Mesenchymal stem cell (in vitro differentiated cells and primary cell): ENCODE data around the gene TIMP1.

Source experiments
- DNase-seq: peaks from one replicate; pipeline ENCODE4 v3.0.0-alpha.2; 2013
- H2AFZ ChIP-seq: one replicate; pipeline ENCODE4 v1.6.1; 2013; ENCODE audit warnings: low read depth, mild to moderate bottlenecking, control low read depth, inconsistent platforms, low read length, moderate library complexity
- H2AK5ac ChIP-seq: 2 replicates; pipeline ENCODE4 v1.6.1; 2013; ENCODE audit warnings: low read length, moderate library complexity, mild to moderate bottlenecking, inconsistent platforms; ENCODE audit not compliant: severe bottlenecking
- H2BK120ac ChIP-seq: one replicate; pipeline ENCODE4 v1.6.1; 2013; ENCODE audit warnings: low read depth, mild to moderate bottlenecking, inconsistent platforms, low read length, moderate library complexity
- H2BK12ac ChIP-seq, 2 experiments: one replicate each; pipeline ENCODE4 v1.6.1; 2013; ENCODE audit warnings: inconsistent platforms in 2 of 2, low read length in 2 of 2, mild to moderate bottlenecking in 2 of 2, moderate library complexity in 2 of 2, control low read depth in 1 of 2
- H2BK15ac ChIP-seq: one replicate; pipeline ENCODE4 v1.6.1; 2013; ENCODE audit warnings: mild to moderate bottlenecking, low read depth, inconsistent platforms; ENCODE audit not compliant: poor library complexity, severe bottlenecking
- H2BK5ac ChIP-seq: 2 replicates; pipeline ENCODE4 v1.6.1; 2013; ENCODE audit warnings: low read depth, mild to moderate bottlenecking, low read length, control low read depth, inconsistent platforms; ENCODE audit not compliant: poor library complexity, severe bottlenecking
- H3K14ac ChIP-seq, 2 experiments: one replicate each; pipeline ENCODE4 v1.6.1; 2013; ENCODE audit warnings: inconsistent platforms in 2 of 2, low read length in 2 of 2, control low read depth in 1 of 2, mild to moderate bottlenecking in 1 of 2, moderate library complexity in 1 of 2
- H3K18ac ChIP-seq, 2 experiments: one replicate each; pipeline ENCODE4 v1.6.1; 2013; ENCODE audit warnings: inconsistent platforms in 2 of 2, low read length in 2 of 2, control low read depth in 1 of 2, low read depth in 1 of 2, mild to moderate bottlenecking in 1 of 2
- H3K23ac ChIP-seq, 2 experiments: one replicate each; pipeline ENCODE4 v1.6.1; 2013; ENCODE audit warnings: inconsistent platforms in 2 of 2, low read length in 2 of 2, mild to moderate bottlenecking in 2 of 2, moderate library complexity in 2 of 2, control low read depth in 1 of 2
- H3K27ac ChIP-seq: 2 replicates; pipeline ENCODE4 v1.5.1; 2013; ENCODE audit warnings: mild to moderate bottlenecking, moderate library complexity, low read length, control low read depth, inconsistent platforms; ENCODE audit not compliant: poor library complexity, severe bottlenecking
- H3K27me3 ChIP-seq, 2 experiments: 2 replicates each; pipeline versions ENCODE4 v1.6.1 to v1.7.0; 2013; ENCODE audit warnings: low read length in 2 of 2, mild to moderate bottlenecking in 2 of 2, moderate library complexity in 2 of 2, control low read depth in 1 of 2, inconsistent platforms in 1 of 2; ENCODE audit not compliant: control insufficient read depth in 1 of 2, insufficient read depth in 1 of 2
- H3K36me3 ChIP-seq, 2 experiments: 2 replicates each; pipeline versions ENCODE4 v1.6.1 to v1.7.0; 2013; ENCODE audit warnings: low read length in 2 of 2, control low read depth in 1 of 2, inconsistent platforms in 1 of 2, low read depth in 1 of 2, mild to moderate bottlenecking in 1 of 2; ENCODE audit not compliant: insufficient read depth in 2 of 2, control insufficient read depth in 1 of 2
- H3K4ac ChIP-seq, 2 experiments: one replicate each; pipeline ENCODE4 v1.6.1; 2013; ENCODE audit warnings: inconsistent platforms in 2 of 2, low read length in 2 of 2, mild to moderate bottlenecking in 2 of 2, moderate library complexity in 2 of 2, control low read depth in 1 of 2, low read depth in 1 of 2
- H3K4me1 ChIP-seq: 2 replicates; pipeline ENCODE4 v1.6.1; 2013; ENCODE audit warnings: low read depth, low read length, control low read depth; ENCODE audit not compliant: control insufficient read depth, insufficient read depth
- H3K4me2 ChIP-seq: 2 replicates; pipeline ENCODE4 v1.6.1; 2013; ENCODE audit warnings: low read length, mild to moderate bottlenecking, inconsistent platforms; ENCODE audit not compliant: poor library complexity, severe bottlenecking
- H3K4me3 ChIP-seq, 2 experiments: 2 replicates each; pipeline versions ENCODE4 v1.5.1 to v1.7.0; 2013; ENCODE audit warnings: low read length in 2 of 2, mild to moderate bottlenecking in 2 of 2, control low read depth in 1 of 2, low read depth in 1 of 2; ENCODE audit not compliant: insufficient read depth in 1 of 2
- H3K79me1 ChIP-seq: replicated peaks from 2 replicates; pipeline ENCODE4 v1.6.1; 2013; ENCODE audit warnings: mild to moderate bottlenecking, control low read depth, low read length, inconsistent platforms; ENCODE audit not compliant: poor library complexity, severe bottlenecking
- H3K9ac ChIP-seq: 2 replicates; pipeline ENCODE4 v1.7.0; 2013; ENCODE audit warnings: mild to moderate bottlenecking, low read length, moderate library complexity
- H3K9me3 ChIP-seq: 2 replicates; pipeline ENCODE4 v1.7.0; 2013; ENCODE audit warnings: mild to moderate bottlenecking, low read length; ENCODE audit not compliant: control insufficient read depth
- H4K8ac ChIP-seq: one replicate; pipeline ENCODE4 v1.6.1; 2013; ENCODE audit warnings: inconsistent platforms, mild to moderate bottlenecking, low read length, moderate library complexity
- H4K91ac ChIP-seq: one replicate; pipeline ENCODE4 v1.6.1; 2013; ENCODE audit warnings: mild to moderate bottlenecking, low read length, inconsistent platforms
- WGBS: methylation state at CpG from one replicate; pipeline ENCODE4 v1.1.7; 2013; ENCODE audit warnings: mixed read lengths; 5-methylcytosine and 5-hydroxymethylcytosine counted together

TIMP1 gene

GRCh38 chrX:47611926-47612325, 29.7 kb downstream of the TIMP1 start:
- Histone ChIP-seq H3K36me3 (no peaks in the 10 kb centered on the region), H3K14ac (no peak overlapping the region), H2AFZ (no peak overlapping the region), H2AK5ac (no peak overlapping the region), H3K23ac (no peak overlapping the region), H3K9ac (no peak overlapping the region), H2BK12ac (no peak overlapping the region), H3K27ac (no peak overlapping the region), H2BK120ac (no peak overlapping the region), H4K91ac (no peak overlapping the region), H3K4ac (no peak overlapping the region), H3K27me3 (peaks cover 3 to 73% of the 10 kb centered on the region in 2 experiments), H2BK15ac (no peak overlapping the region), H3K4me2 (no peak overlapping the region), H3K18ac (no peak overlapping the region), H3K79me1 (no peaks in the 10 kb centered on the region), H3K4me1 (no peaks in the 10 kb centered on the region), H4K8ac (no peak overlapping the region), H2BK5ac (no peak overlapping the region), H3K4me3 (no peak overlapping the region), H3K9me3 (peaks cover 25% of the 10 kb centered on the region)
- WGBS = 86% methylated on average over 2 of the region's 2 CpGs
- DNase-seq = no peak

DNA sequence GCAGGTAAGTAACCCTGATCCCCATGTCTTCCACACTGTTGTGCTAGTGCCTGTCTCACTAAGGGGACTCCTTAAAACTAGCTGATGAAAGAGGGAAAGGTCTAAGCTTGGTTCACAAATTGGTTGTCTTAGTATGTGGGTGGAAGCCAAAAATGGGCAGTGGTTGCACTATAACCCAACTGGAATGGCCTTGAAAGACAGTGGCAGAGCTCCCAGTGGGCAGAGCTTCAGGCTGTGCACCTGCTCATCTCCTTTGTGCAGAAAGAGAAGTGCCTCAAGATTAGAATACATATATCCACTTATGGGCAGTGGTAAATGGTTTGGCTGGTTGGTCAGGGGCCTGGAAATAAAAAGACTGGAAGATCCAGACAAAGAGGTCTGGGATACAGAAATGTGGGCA, 30.2 kb downstream of the TIMP1 start:
- no peak overlapping the region for H3K27ac ChIP-seq
- H2BK15ac ChIP-seq = no peak overlapping the region
- H4K8ac ChIP-seq = no peak overlapping the region
- no peak overlapping the region for H2AFZ ChIP-seq
- no peak overlapping the region for H3K14ac ChIP-seq
- H2BK12ac ChIP-seq = no peak overlapping the region
- H3K9ac ChIP-seq = no peak overlapping the region
- H3K79me1 ChIP-seq = no peaks in the 10 kb centered on the region
- no peak overlapping the region for H2BK120ac ChIP-seq
- no peaks in the 10 kb centered on the region for H3K4me1 ChIP-seq
- H2BK5ac ChIP-seq = no peak overlapping the region
- H3K4me2 ChIP-seq = no peak overlapping the region
- no peaks in the 10 kb centered on the region for H3K36me3 ChIP-seq
- no peak overlapping the region for H3K18ac ChIP-seq
- no peak for DNase-seq
- no peak overlapping the region for H3K4ac ChIP-seq
- H4K91ac ChIP-seq = no peak overlapping the region
- H2AK5ac ChIP-seq = no peak overlapping the region
- H3K9me3 ChIP-seq = peaks cover 25% of the 10 kb centered on the region
- peaks cover 3 to 74% of the 10 kb centered on the region in 2 experiments for H3K27me3 ChIP-seq
- no peak overlapping the region for H3K23ac ChIP-seq
- H3K4me3 ChIP-seq = no peak overlapping the region

DNA sequence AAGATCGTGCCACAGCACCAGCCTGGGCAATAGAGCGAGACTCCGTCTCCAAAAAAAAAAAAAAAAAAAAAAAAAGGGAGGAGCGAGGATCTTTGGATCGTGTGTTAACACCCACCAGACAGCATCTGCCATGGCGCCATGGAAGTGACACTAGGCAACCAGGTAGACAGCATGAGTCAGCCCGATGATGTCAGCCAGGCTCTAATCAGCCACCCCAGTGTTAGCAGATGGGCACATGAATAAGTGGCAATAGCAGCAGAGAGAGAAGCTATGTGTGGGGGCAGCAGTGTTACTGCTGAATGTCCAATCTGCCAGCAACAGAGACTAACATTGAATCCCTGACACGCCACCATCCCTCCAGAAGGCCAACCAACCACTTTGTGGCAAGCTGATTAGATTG, 30.8 kb downstream of the TIMP1 start:
- no peak overlapping the region for H2BK12ac ChIP-seq
- H3K14ac ChIP-seq = no peak overlapping the region
- no peak overlapping the region for H4K8ac ChIP-seq
- no peak overlapping the region for H3K27ac ChIP-seq
- WGBS = 92% methylated on average over 8 of the region's 8 CpGs
- no peak overlapping the region for H3K18ac ChIP-seq
- no peak overlapping the region for H2BK120ac ChIP-seq
- no peak overlapping the region for H3K4ac ChIP-seq
- H3K27me3 ChIP-seq = peaks cover 10 to 78% of the 10 kb centered on the region in 2 experiments
- no peak overlapping the region for H3K4me3 ChIP-seq
- H3K9me3 ChIP-seq = peaks cover 25% of the 10 kb centered on the region
- H3K4me1 ChIP-seq = no peaks in the 10 kb centered on the region
- H2BK15ac ChIP-seq = no peak overlapping the region
- no peaks in the 10 kb centered on the region for H3K79me1 ChIP-seq
- H2BK5ac ChIP-seq = no peak overlapping the region
- no peak overlapping the region for H3K4me2 ChIP-seq
- no peak overlapping the region for H3K9ac ChIP-seq
- H2AFZ ChIP-seq = no peak overlapping the region
- H4K91ac ChIP-seq = no peak overlapping the region
- no peaks in the 10 kb centered on the region for H3K36me3 ChIP-seq
- H3K23ac ChIP-seq = no peak overlapping the region
- no peak for DNase-seq
- H2AK5ac ChIP-seq = no peak overlapping the region

- H2AK5ac ChIP-seq = no peak overlapping the region
- H3K9me3 ChIP-seq = peaks cover 24% of the 10 kb centered on the region
- WGBS = 67% methylated on average over 4 of the region's 5 CpGs
- H3K79me1 ChIP-seq = no peaks in the 10 kb centered on the region
- H3K27me3 ChIP-seq = peaks cover 15 to 69% of the 10 kb centered on the region in 2 experiments
- H2BK15ac ChIP-seq = no peak overlapping the region
- no peak overlapping the region for H2BK120ac ChIP-seq
- no peak overlapping the region for H2AFZ ChIP-seq
- no peak overlapping the region for H3K27ac ChIP-seq
- H2BK12ac ChIP-seq = no peak overlapping the region
- no peak overlapping the region for H3K23ac ChIP-seq
- H3K36me3 ChIP-seq = no peaks in the 10 kb centered on the region
- H3K4me3 ChIP-seq = no peak overlapping the region
- H4K8ac ChIP-seq = no peak overlapping the region
- H3K4me1 ChIP-seq = peaks cover 4% of the 10 kb centered on the region
- no peak overlapping the region for H3K4ac ChIP-seq
- H3K14ac ChIP-seq = no peak overlapping the region
- no peak overlapping the region for H3K4me2 ChIP-seq
- no peak overlapping the region for H4K91ac ChIP-seq
- no peak overlapping the region for H3K9ac ChIP-seq
- no peak overlapping the region for H2BK5ac ChIP-seq
- H3K18ac ChIP-seq = no peak overlapping the region
- DNase-seq = no peak
Measured at GRCh38 chrX:47614618-47615017, 32.4 kb downstream of the TIMP1 start.
